SK-N-SH treated with all-trans-retinoic acid at 6 μM for 48 hours (cell line): ENCODE data around the gene ACADL.

Experiments used
- ATAC-seq: fragments of 200-7000 bp; cut with Tn5 transposase; 3 replicates; pipeline ENCODE4 v1.9.1; 2020; ENCODE audit warnings: mild to moderate bottlenecking, moderate library complexity
- ARNTL ChIP-seq: fragments of 450-650 bp; formaldehyde crosslinking; IDR thresholded peaks from 2 replicates; pipeline ENCODE4 v1.5.0; 2020; ENCODE audit warnings: low read depth, mild to moderate bottlenecking, moderate library complexity, borderline replicate concordance
- BACH2 ChIP-seq: fragments of 250-450 bp; sonication (Bioruptor Pico); IDR thresholded peaks from 2 replicates; pipeline ENCODE4 v1.9.0; 2021; ENCODE audit warnings: mild to moderate bottlenecking, borderline replicate concordance
- CSDC2 ChIP-seq: fragments of 250-450 bp; sonication (Bioruptor Pico); IDR thresholded peaks from 2 replicates; pipeline ENCODE4 v1.5.0; 2020; ENCODE audit warnings: mild to moderate bottlenecking, moderate library complexity
- ESRRG ChIP-seq: fragments of 250-450 bp; sonication (Bioruptor Pico); IDR thresholded peaks from 2 replicates; pipeline ENCODE4 v1.6.1; 2021; ENCODE audit warnings: mild to moderate bottlenecking
- ISL1 ChIP-seq: fragments of 250-450 bp; sonication (Bioruptor Pico); IDR thresholded peaks from 2 replicates; pipeline ENCODE4 v2.1.2; 2022; ENCODE audit warnings: mild to moderate bottlenecking, moderate library complexity
- OSR1 ChIP-seq: fragments of 250-450 bp; sonication (Bioruptor Pico); IDR thresholded peaks from 2 replicates; pipeline ENCODE4 v1.8.0; 2022; ENCODE audit warnings: moderate library complexity, mild to moderate bottlenecking, inconsistent platforms
- PPARA ChIP-seq: fragments of 250-450 bp; sonication (Bioruptor Pico); IDR thresholded peaks from 2 replicates; pipeline ENCODE4 v1.5.0; 2020; ENCODE audit warnings: mild to moderate bottlenecking, borderline replicate concordance
- RARB ChIP-seq: fragments of 250-450 bp; sonication (Bioruptor Pico); IDR thresholded peaks from 2 replicates; pipeline ENCODE4 v1.8.0; 2021; ENCODE audit warnings: mild to moderate bottlenecking, moderate library complexity
- SNAI2 ChIP-seq: fragments of 250-450 bp; sonication (Bioruptor Pico); IDR thresholded peaks from 2 replicates; pipeline ENCODE4 v1.5.0; 2020; ENCODE audit warnings: mild to moderate bottlenecking, moderate library complexity
- TCF4 ChIP-seq: fragments of 250-450 bp; sonication (Bioruptor Pico); IDR thresholded peaks from 2 replicates; pipeline ENCODE4 v1.8.0; 2021; ENCODE audit warnings: mild to moderate bottlenecking, moderate library complexity, borderline replicate concordance
- TOX ChIP-seq: fragments of 250-450 bp; sonication (Bioruptor Pico); IDR thresholded peaks from 2 replicates; pipeline ENCODE4 v1.8.0; 2021; ENCODE audit warnings: mild to moderate bottlenecking, moderate library complexity, borderline replicate concordance
- ZC3H10 ChIP-seq: fragments of 250-450 bp; sonication (Bioruptor Pico); IDR thresholded peaks from 2 replicates; pipeline ENCODE4 v1.5.1; 2021; ENCODE audit warnings: mild to moderate bottlenecking, moderate library complexity
- ZFP3 ChIP-seq: fragments of 250-450 bp; sonication (Bioruptor Pico); IDR thresholded peaks from 2 replicates; pipeline ENCODE4 v1.5.0; 2020; ENCODE audit warnings: mild to moderate bottlenecking, moderate library complexity
- ZFP30 ChIP-seq: fragments of 450-650 bp; formaldehyde crosslinking; IDR thresholded peaks from 2 replicates; pipeline ENCODE4 v1.5.0; 2022; ENCODE audit warnings: mild to moderate bottlenecking, moderate library complexity
- ZNF565 ChIP-seq: fragments of 450-650 bp; formaldehyde crosslinking; conservative IDR thresholded peaks from 2 replicates; pipeline ENCODE4 v1.5.0; 2020; ENCODE audit warnings: low read depth, mild to moderate bottlenecking, moderate library complexity
- ZNF8 ChIP-seq: fragments of 450-650 bp; formaldehyde crosslinking; IDR thresholded peaks from 2 replicates; pipeline ENCODE4 v1.5.0; 2020; ENCODE audit warnings: mild to moderate bottlenecking, moderate library complexity
- TF ChIP-seq, protein P1 (sequence below): fragments of 250-450 bp; sonication (Bioruptor Pico); IDR thresholded peaks from 2 replicates; pipeline ENCODE4 v1.5.1; 2020; ENCODE audit warnings: low read depth, mild to moderate bottlenecking, moderate library complexity
- TF ChIP-seq, protein P2 (sequence below): fragments of 250-450 bp; sonication (Bioruptor Pico); IDR thresholded peaks from 2 replicates; pipeline ENCODE4 v1.8.0; 2021; ENCODE audit warnings: low read depth, mild to moderate bottlenecking, moderate library complexity, borderline replicate concordance
- TF ChIP-seq, protein P3 (sequence below): fragments of 250-450 bp; sonication (Bioruptor Pico); IDR thresholded peaks from 2 replicates; pipeline ENCODE4 v1.5.1; 2021; ENCODE audit warnings: mild to moderate bottlenecking, moderate library complexity
- TF ChIP-seq, protein P4 (sequence below): fragments of 250-450 bp; sonication (Bioruptor Pico); IDR thresholded peaks from 2 replicates; pipeline ENCODE4 v1.8.0; 2020; ENCODE audit warnings: mild to moderate bottlenecking, moderate library complexity, borderline replicate concordance

ACADL gene

DNA sequence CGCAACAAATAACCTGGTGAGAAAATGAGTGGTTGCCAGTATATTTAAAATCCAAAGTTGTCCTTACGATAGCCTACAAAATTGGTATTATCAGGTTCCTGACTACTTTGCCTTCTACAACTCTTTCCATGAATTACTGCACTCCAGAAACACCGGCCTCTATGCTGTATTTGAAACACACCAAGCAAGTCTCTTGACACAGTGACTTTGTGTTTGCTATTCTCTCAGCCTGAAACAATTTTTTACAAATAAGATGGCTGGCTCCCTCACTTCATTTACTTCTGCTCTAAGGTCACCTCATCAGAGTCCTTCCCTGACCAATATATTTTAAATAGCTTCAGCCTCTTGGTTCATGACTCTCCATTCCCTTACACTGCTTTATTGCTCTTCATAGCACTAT, 66.2 kb downstream of the ACADL start (continued):
- TF ChIP-seq, protein P1, sequence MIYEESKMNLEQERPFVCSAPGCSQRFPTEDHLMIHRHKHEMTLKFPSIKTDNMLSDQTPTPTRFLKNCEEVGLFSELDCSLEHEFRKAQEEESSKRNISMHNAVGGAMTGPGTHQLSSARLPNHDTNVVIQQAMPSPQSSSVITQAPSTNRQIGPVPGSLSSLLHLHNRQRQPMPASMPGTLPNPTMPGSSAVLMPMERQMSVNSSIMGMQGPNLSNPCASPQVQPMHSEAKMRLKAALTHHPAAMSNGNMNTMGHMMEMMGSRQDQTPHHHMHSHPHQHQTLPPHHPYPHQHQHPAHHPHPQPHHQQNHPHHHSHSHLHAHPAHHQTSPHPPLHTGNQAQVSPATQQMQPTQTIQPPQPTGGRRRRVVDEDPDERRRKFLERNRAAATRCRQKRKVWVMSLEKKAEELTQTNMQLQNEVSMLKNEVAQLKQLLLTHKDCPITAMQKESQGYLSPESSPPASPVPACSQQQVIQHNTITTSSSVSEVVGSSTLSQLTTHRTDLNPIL (CRISPR knock-in tag): no peak
- TF ChIP-seq, protein P2, sequence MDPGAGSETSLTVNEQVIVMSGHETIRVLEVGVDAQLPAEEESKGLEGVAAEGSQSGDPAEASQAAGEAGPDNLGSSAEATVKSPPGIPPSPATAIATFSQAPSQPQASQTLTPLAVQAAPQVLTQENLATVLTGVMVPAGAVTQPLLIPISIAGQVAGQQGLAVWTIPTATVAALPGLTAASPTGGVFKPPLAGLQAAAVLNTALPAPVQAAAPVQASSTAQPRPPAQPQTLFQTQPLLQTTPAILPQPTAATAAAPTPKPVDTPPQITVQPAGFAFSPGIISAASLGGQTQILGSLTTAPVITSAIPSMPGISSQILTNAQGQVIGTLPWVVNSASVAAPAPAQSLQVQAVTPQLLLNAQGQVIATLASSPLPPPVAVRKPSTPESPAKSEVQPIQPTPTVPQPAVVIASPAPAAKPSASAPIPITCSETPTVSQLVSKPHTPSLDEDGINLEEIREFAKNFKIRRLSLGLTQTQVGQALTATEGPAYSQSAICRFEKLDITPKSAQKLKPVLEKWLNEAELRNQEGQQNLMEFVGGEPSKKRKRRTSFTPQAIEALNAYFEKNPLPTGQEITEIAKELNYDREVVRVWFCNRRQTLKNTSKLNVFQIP (CRISPR knock-in tag): no peak
- TF ChIP-seq ARNTL (CRISPR knock-in tag): no peak

DNA sequence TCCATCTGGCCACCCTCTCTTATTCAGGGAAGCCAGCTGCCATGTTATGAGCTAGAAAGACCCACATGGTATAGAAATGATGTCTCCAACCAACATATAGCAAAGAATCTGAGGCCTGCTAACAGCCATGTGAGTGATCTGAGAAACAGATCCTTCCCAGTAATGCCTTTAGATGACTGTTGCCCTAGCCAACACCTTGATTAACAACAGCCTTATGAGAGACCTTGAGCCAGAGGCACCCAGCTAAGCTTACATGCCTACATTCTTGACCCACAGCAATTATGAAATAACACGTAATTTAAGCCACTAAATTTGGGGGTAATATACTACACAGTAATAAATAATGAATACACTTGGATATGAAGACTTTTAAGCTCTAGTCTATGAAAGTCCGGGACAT, 67.0 kb downstream of the ACADL start:
- no peak for ATAC-seq
- TF ChIP-seq, protein P3, sequence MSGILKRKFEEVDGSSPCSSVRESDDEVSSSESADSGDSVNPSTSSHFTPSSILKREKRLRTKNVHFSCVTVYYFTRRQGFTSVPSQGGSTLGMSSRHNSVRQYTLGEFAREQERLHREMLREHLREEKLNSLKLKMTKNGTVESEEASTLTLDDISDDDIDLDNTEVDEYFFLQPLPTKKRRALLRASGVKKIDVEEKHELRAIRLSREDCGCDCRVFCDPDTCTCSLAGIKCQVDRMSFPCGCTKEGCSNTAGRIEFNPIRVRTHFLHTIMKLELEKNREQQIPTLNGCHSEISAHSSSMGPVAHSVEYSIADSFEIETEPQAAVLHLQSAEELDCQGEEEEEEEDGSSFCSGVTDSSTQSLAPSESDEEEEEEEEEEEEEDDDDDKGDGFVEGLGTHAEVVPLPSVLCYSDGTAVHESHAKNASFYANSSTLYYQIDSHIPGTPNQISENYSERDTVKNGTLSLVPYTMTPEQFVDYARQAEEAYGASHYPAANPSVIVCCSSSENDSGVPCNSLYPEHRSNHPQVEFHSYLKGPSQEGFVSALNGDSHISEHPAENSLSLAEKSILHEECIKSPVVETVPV (CRISPR knock-in tag): no peak
- TF ChIP-seq ZNF8 (no peak), ZFP30 (CRISPR knock-in tag) (no peak), ZFP3 (CRISPR knock-in tag) (no peak), ARNTL (CRISPR knock-in tag) (no peak), SNAI2 (CRISPR knock-in tag) (no peak), OSR1 (CRISPR knock-in tag) (no peak), TCF4 (CRISPR knock-in tag) (no peak), ZC3H10 (CRISPR knock-in tag) (no peak), ISL1 (CRISPR knock-in tag) (no peak), ZNF565 (no peak), BACH2 (CRISPR knock-in tag) (no peak), PPARA (CRISPR knock-in tag) (no peak)
- TF ChIP-seq, protein P2 (CRISPR knock-in tag): no peak
- TF ChIP-seq, protein P1 (CRISPR knock-in tag): no peak

DNA sequence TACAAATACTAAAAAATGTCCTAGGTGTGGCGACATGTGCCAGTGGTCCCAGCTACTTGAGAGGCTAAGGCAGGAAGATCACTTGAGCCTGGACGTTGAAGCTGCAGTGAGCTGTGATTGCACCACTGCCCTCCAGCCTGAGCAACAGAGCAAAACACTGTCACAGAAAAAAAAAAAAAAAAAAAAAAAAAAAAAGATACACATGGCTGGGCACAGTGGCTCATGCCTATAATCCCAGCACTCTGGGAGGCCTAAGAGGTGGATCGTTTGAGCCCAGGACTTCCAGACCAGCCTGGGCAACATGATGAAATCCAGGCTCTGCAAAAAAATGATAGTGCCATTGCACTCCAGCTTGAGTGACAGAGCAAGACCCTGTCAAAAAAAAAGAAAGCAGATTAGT, 67.7 kb downstream of the ACADL start:
- TF ChIP-seq TOX (no peak), PPARA (CRISPR knock-in tag) (no peak), ARNTL (CRISPR knock-in tag) (no peak), RARB (no peak), CSDC2 (CRISPR knock-in tag) (no peak), ZFP30 (CRISPR knock-in tag) (no peak), ESRRG (CRISPR knock-in tag) (no peak), BACH2 (CRISPR knock-in tag) (no peak), SNAI2 (CRISPR knock-in tag) (no peak)
- TF ChIP-seq, protein P4, sequence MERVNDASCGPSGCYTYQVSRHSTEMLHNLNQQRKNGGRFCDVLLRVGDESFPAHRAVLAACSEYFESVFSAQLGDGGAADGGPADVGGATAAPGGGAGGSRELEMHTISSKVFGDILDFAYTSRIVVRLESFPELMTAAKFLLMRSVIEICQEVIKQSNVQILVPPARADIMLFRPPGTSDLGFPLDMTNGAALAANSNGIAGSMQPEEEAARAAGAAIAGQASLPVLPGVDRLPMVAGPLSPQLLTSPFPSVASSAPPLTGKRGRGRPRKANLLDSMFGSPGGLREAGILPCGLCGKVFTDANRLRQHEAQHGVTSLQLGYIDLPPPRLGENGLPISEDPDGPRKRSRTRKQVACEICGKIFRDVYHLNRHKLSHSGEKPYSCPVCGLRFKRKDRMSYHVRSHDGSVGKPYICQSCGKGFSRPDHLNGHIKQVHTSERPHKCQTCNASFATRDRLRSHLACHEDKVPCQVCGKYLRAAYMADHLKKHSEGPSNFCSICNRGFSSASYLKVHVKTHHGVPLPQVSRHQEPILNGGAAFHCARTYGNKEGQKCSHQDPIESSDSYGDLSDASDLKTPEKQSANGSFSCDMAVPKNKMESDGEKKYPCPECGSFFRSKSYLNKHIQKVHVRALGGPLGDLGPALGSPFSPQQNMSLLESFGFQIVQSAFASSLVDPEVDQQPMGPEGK (CRISPR knock-in tag): no peak
- no peak for ATAC-seq
